GM12878 (cell line): ENCODE data around the gene FURIN. TPM values are rescaled to one million over a fixed set of nuclear protein-coding genes. Genes with fewer than 3 reads are reported as not detected.

Source experiments
- ATAC-seq: fragments of 200-7000 bp; cut with Tn5 transposase; 3 replicates; pipeline ENCODE4 v1.9.1; 2020; ENCODE audit warnings: mild to moderate bottlenecking, moderate library complexity
- BruUV-seq: library from RNA; stranded (reverse); fragments of 400-500 nt; replicated peaks from 2 replicates; lab custom pipeline; 2021; lab: Mats Ljungman, UMichigan
- CTCF ChIA-PET: fragments of 300-600 bp; sonication (Branson Sonifier 250); formaldehyde crosslinking; extraction: SDS; loops from one replicate; lab custom pipeline; 2021; ENCODE audit warnings: inconsistent platforms; lab: Yijun Ruan, JAX
- POLR2A ChIA-PET: fragments of 350-600 bp; formaldehyde crosslinking; extraction: SDS; loops from one replicate; lab custom pipeline; 2021; ENCODE audit warnings: inconsistent platforms; lab: Charles Lee
- RAD21 ChIA-PET: fragments of 300-600 bp; sonication (Branson Sonifier 250); formaldehyde crosslinking; loops from one replicate; lab custom pipeline; 2023; ENCODE audit warnings: antibody characterized with exemption; ENCODE audit not compliant: unreplicated experiment; lab: Charles Lee
- SMC1A ChIA-PET: fragments of 300-600 bp; sonication (Branson Sonifier 250); formaldehyde crosslinking; loops from one replicate; lab custom pipeline; 2023; ENCODE audit not compliant: unreplicated experiment, uncharacterized antibody; lab: Charles Lee
- DNase-seq: peaks from one replicate; pipeline ENCODE4 v3.0.0-alpha.2; 2011; ENCODE audit warnings: low read depth, low spot score
- FAIRE-seq: peaks from 3 replicates; lab custom pipeline; 2011; peaks lifted over from hg19 to GRCh38; lab: Jason Lieb, UNC
- H2AFZ ChIP-seq: 2 replicates; pipeline ENCODE4 v1.6.0; 2011; ENCODE audit warnings: low read depth, low read length, control low read depth; ENCODE audit not compliant: control insufficient read depth
- H3K27ac ChIP-seq: 2 replicates; pipeline ENCODE4 v1.5.1; 2011; ENCODE audit warnings: control low read depth; ENCODE audit not compliant: control insufficient read depth, insufficient read depth
- H3K27me3 ChIP-seq, 2 experiments: replicated peaks in 1 of 2; 2 replicates each; pipeline versions ENCODE4 v1.6.0 to v1.6.1; 2011; ENCODE audit warnings: low read length in 1 of 2; ENCODE audit not compliant: control insufficient read depth in 2 of 2, insufficient read depth in 2 of 2
- H3K36me3 ChIP-seq, 2 experiments: 2 replicates each; pipeline ENCODE4 v1.5.1; 2011; ENCODE audit warnings: low read length in 1 of 2; ENCODE audit not compliant: control insufficient read depth in 2 of 2, insufficient read depth in 2 of 2
- H3K4me1 ChIP-seq: 2 replicates; pipeline ENCODE4 v1.6.1; 2011; ENCODE audit warnings: mild to moderate bottlenecking, low read length, moderate library complexity, mixed read lengths; ENCODE audit not compliant: control insufficient read depth, insufficient read depth
- H3K4me2 ChIP-seq: 2 replicates; pipeline ENCODE4 v1.6.0; 2011; ENCODE audit warnings: control low read depth; ENCODE audit not compliant: control insufficient read depth, insufficient read depth
- H3K4me3 ChIP-seq: fragments of 200-600 bp; sonication (generic); 2 replicates; pipeline ENCODE4 v1.5.1; 2016
- H3K79me2 ChIP-seq: 2 replicates; pipeline ENCODE4 v1.6.0; 2011; ENCODE audit warnings: low read length; ENCODE audit not compliant: control insufficient read depth, insufficient read depth
- H3K9ac ChIP-seq: 2 replicates; pipeline ENCODE4 v1.8.0; 2011; ENCODE audit warnings: low read length, control low read depth, mixed read lengths; ENCODE audit not compliant: control insufficient read depth, insufficient read depth
- H3K9me3 ChIP-seq: replicated peaks from 3 replicates; pipeline ENCODE4 v1.5.1; 2011; ENCODE audit warnings: mild to moderate bottlenecking, low read length; ENCODE audit not compliant: control insufficient read depth, insufficient read depth
- H4K20me1 ChIP-seq: 2 replicates; pipeline ENCODE4 v1.6.0; 2011; ENCODE audit not compliant: control insufficient read depth, insufficient read depth
- BCL11A ChIP-seq: IDR thresholded peaks from 2 replicates; pipeline ENCODE4 v1.6.1; 2011; ENCODE audit warnings: low read depth, low read length
- BMI1 ChIP-seq: fragments of 450-650 bp; IDR thresholded peaks from 2 replicates; pipeline ENCODE4 v1.6.1; 2016; ENCODE audit warnings: mild to moderate bottlenecking, moderate library complexity, borderline replicate concordance
- CBFB ChIP-seq: IDR thresholded peaks from 2 replicates; pipeline ENCODE4 v1.6.1; 2016; ENCODE audit warnings: antibody characterized with exemption, low read depth
- CTCF ChIP-seq, 3 experiments: IDR thresholded peaks in 2 of 3; conservative IDR thresholded peaks in 1 of 3; 2 replicates each; pipeline ENCODE4 v1.5.1; 2011; ENCODE audit warnings: low read depth in 3 of 3, low read length in 3 of 3, mild to moderate bottlenecking in 3 of 3, control low read depth in 2 of 3, moderate library complexity in 2 of 3, inconsistent platforms in 1 of 3, mixed read lengths in 1 of 3; ENCODE audit not compliant: control insufficient read depth in 2 of 3, insufficient read depth in 1 of 3; ENCODE audit errors: extremely low read depth in 1 of 3
- E4F1 ChIP-seq: fragments of 450-650 bp; IDR thresholded peaks from 2 replicates; pipeline ENCODE4 v1.6.1; 2018; ENCODE audit warnings: borderline replicate concordance, mild to moderate bottlenecking; ENCODE audit not compliant: partially characterized antibody
- GABPA ChIP-seq: IDR thresholded peaks from 2 replicates; pipeline ENCODE4 v1.6.1; 2014; ENCODE audit warnings: antibody characterized with exemption, low read depth, mild to moderate bottlenecking, inconsistent platforms
- HDAC2 ChIP-seq: fragments of 200-600 bp; sonication (generic); IDR thresholded peaks from 2 replicates; pipeline ENCODE4 v1.6.1; 2017
- MTA3 ChIP-seq: IDR thresholded peaks from 2 replicates; pipeline ENCODE4 v1.6.1; 2012; ENCODE audit warnings: low read length, inconsistent platforms, borderline replicate concordance
- MXI1 ChIP-seq: fragments of 150-350 bp; IDR thresholded peaks from 2 replicates; pipeline ENCODE4 v1.6.1; 2011; ENCODE audit warnings: low read depth, mild to moderate bottlenecking, inconsistent platforms, low read length, improper control_type of control experiment
- NBN ChIP-seq: fragments of 450-650 bp; IDR thresholded peaks from 2 replicates; pipeline ENCODE4 v1.6.1; 2016
- POU2F2 ChIP-seq: IDR thresholded peaks from 3 replicates; pipeline ENCODE4 v1.6.1; 2011; ENCODE audit warnings: low read depth, mild to moderate bottlenecking, low read length, borderline replicate concordance
- SMARCA5 ChIP-seq: fragments of 450-650 bp; IDR thresholded peaks from 2 replicates; pipeline ENCODE4 v1.6.1; 2017; ENCODE audit warnings: mild to moderate bottlenecking
- SMC3 ChIP-seq: IDR thresholded peaks from 2 replicates; pipeline ENCODE4 v1.6.1; 2011; ENCODE audit warnings: low read length, improper control_type of control experiment, borderline replicate concordance
- STAT1 ChIP-seq: fragments of 450-650 bp; conservative IDR thresholded peaks from 2 replicates; pipeline ENCODE4 v1.6.1; 2014; ENCODE audit warnings: antibody characterized with exemption, mild to moderate bottlenecking
- TAF1 ChIP-seq: IDR thresholded peaks from 2 replicates; pipeline ENCODE4 v1.6.1; 2011; ENCODE audit warnings: mild to moderate bottlenecking, low read depth, low read length, borderline replicate concordance
- TCF12 ChIP-seq: IDR thresholded peaks from 2 replicates; pipeline ENCODE4 v1.6.1; 2011; ENCODE audit warnings: low read depth, mild to moderate bottlenecking, low read length
- WGBS: methylation state at CpG from one replicate; pipeline ENCODE4 v1.1.6; 2016; ENCODE audit warnings: low lambda C conversion rate; ENCODE audit not compliant: insufficient replicate concordance, insufficient coverage; ENCODE audit errors: missing lambda C conversion rate; 5-methylcytosine and 5-hydroxymethylcytosine counted together
- in situ Hi-C: fragments of 300-500 bp; cut with MboI; formaldehyde crosslinking; loops from 9 replicates; pipeline ENCODE4 v1.14.3; 2018; ENCODE audit warnings: mixed read lengths
- intact Hi-C: fragments of 100-400 bp; cut with micrococcal nuclease; formaldehyde crosslinking; loops from one replicate; pipeline ENCODE4 v1.14.2; 2022; ENCODE audit not compliant: unreplicated experiment
- polyA plus RNA-seq, 11 experiments: library from polyadenylated mRNA; depleted of rRNA in 4 of 11; unstranded in 6 of 11; stranded (reverse) in 5 of 11; fragments of >200 nt; fragmentation: Nextera tagmentation in 4 of 11; fragmentation: Illumina TruSeq in 1 of 11; extraction: Ambion mirVana in 4 of 11; extraction: Trizol in 1 of 11; gene quantifications; 1 replicate in 1 of 11; 2 replicates in 10 of 11; pipeline versions ENCODE4 v1.2.1 to v1.2.3, GENCODE V29; 2011 to 2016; ENCODE audit warnings: inconsistent platforms in 2 of 11, missing spikeins in 2 of 11, low read depth in 1 of 11
- total RNA-seq, 4 experiments: library from RNA; depleted of rRNA in 3 of 4; stranded (reverse); fragments of >200 nt in 3 of 4; fragmentation: Illumina TruSeq in 1 of 4; extraction: Trizol in 1 of 4; gene quantifications; 2 replicates each; pipeline versions ENCODE4 v1.2.1 to v1.2.3, GENCODE V29; 2013 to 2021

Gene FURIN
- total and polyA plus RNA-seq, 10 of the 15 experiments (the other 5 are each of a cell fraction or from before 2014, with no cell fraction given) = 0.47 to 39.9 (median 8.0) TPM

- TF ChIP-seq MXI1 = 0 out of 2 replicates have a peak, but pooled peaks have one; percentile 3
- TF ChIP-seq STAT1 = no peak
- no peak for TF ChIP-seq MTA3
- TF ChIP-seq CBFB = no peak
- TF ChIP-seq, all 136 proteins: peak for 2
Observed at GRCh38 chr15:90901175-90902039, 33.0 kb downstream of the FURIN start (continued).

GRCh38 chr15:90902040-90902839 lies 33.9 kb downstream of the FURIN start:
- DNase-seq = peak; percentile 59
- Histone ChIP-seq H3K27ac (peak overlapping the region; percentile 62), H3K4me3 (peak overlapping the region; percentile 67), H3K9me3 (no peaks in the 10 kb centered on the region), H4K20me1 (no peaks in the 10 kb centered on the region; the same call in 1 of the 2 replicates), H2AFZ (peak overlapping the region; percentile 54), H3K4me1 (peaks cover 20% of the 10 kb centered on the region), H3K36me3 (peaks cover 17 to 23% of the 10 kb centered on the region in 2 experiments; a peak in 3 of 4 replicates), H3K27me3 (no peaks in the 10 kb centered on the region), H3K9ac (peak overlapping the region; percentile 54), H3K79me2 (peaks cover 18% of the 10 kb centered on the region), H3K4me2 (peak overlapping the region; percentile 46)
- no peak for FAIRE-seq
- in situ Hi-C loops (no loop called here), intact Hi-C loops (loop anchor here (1.0 to 2.0 kb wide), 2 partner anchors 21 to 32 kb away; no protein-coding TSS in a partner anchor)
- RAD21 ChIA-PET = interaction anchor here (0.5 to 9.2 kb wide), 7 partner anchors 16 to 582 kb away, joined by 3 to 193 read pairs (median 6); partner anchors contain the start of genes HDDC3, RCCD1 and UNC45A
- POLR2A ChIA-PET = interaction anchor here (0.5 to 7.6 kb wide), 5 partner anchors 22 to 452 kb away, joined by 3 to 113 read pairs (median 4); partner anchors contain the start of genes HDDC3 and UNC45A
- under 1% methylated on average over 45 of the region's 71 CpGs for WGBS
- ATAC-seq = peak; percentile 87
- SMC1A ChIA-PET = interaction anchor here (0.6 to 12.3 kb wide), 9 partner anchors 16 to 187 kb away, joined by 3 to 225 read pairs (median 3); partner anchors contain the start of genes HDDC3 and UNC45A
- no TSS peak for BruUV-seq
- CTCF ChIA-PET = interaction anchor here (0.6 to 15.1 kb wide), 12 partner anchors 11 to 366 kb away, joined by 3 to 480 read pairs (median 4); partner anchors contain the start of genes HDDC3 and UNC45A
- peak; percentile 96 for TF ChIP-seq SMARCA5
- no peak for TF ChIP-seq GABPA
- peak; percentile 42; the same call in 1 of the 3 replicates for TF ChIP-seq POU2F2
- peak; percentile 18; the same call in 1 of the 2 replicates for TF ChIP-seq BCL11A
- TF ChIP-seq TAF1 = peak; percentile 34; the same call in 1 of the 2 replicates
- peak; percentile 83 for TF ChIP-seq NBN
- peak; percentile 85 to 89 (median 85) for TF ChIP-seq CTCF (IDR thresholded peaks at IDR 0.05 in 2 of 3, conservative IDR thresholded peaks at IDR 0.05 in 1 of 3; ENCODE audit: control insufficient read depth in 2 of 3, extremely low read depth in 1 of 3, insufficient read depth in 1 of 3, low read depth in 3 of 3, low read length in 3 of 3)
- TF ChIP-seq E4F1 = no peak
- TF ChIP-seq SMC3 = peak; percentile 67; the same call in 1 of the 2 replicates
- TF ChIP-seq TCF12 = peak; percentile 78
- TF ChIP-seq BMI1 = no peak
- 0 out of 2 replicates have a peak, but pooled peaks have one; percentile 41 for TF ChIP-seq HDAC2
